Hepatocyte (in vitro differentiated cells): ENCODE measurements around the gene AGBL4.

Experiments used
- CTCF ChIP-seq: fragments of 200-600 bp; sonication (generic); IDR thresholded peaks from 2 replicates; pipeline ENCODE4 v1.5.1; 2016; ENCODE audit warnings: antibody characterized with exemption, mild to moderate bottlenecking; ENCODE audit not compliant: poor library complexity
- EZH2 ChIP-seq: fragments of 200-600 bp; sonication (generic); IDR thresholded peaks from 2 replicates; pipeline ENCODE4 v1.6.1; 2016; ENCODE audit warnings: antibody characterized with exemption, mild to moderate bottlenecking, borderline replicate concordance

- TF ChIP-seq CTCF = no peak
- no peak for TF ChIP-seq EZH2
These were observed 182.0 kb downstream of the AGBL4 start for GRCh38 chr1:49841767-49842166.
